HEK293T (cell line): Measurements from ENCODE around the gene CDC16.

Source experiments
- CTCF ChIA-PET: fragments of 350-600 bp; formaldehyde crosslinking; extraction: SDS; loops from one replicate; lab custom pipeline; 2021; ENCODE audit warnings: antibody characterized with exemption, inconsistent platforms; lab: Yijun Ruan, JAX
- POLR2A ChIA-PET: fragments of 350-600 bp; formaldehyde crosslinking; extraction: SDS; loops from one replicate; lab custom pipeline; 2020; ENCODE audit warnings: antibody characterized with exemption, inconsistent platforms; lab: Yijun Ruan, JAX
- DNase-seq: peaks from one replicate; pipeline ENCODE4 v3.0.0; 2012; ENCODE audit warnings: mixed read lengths; ENCODE audit errors: extremely low spot score
- ARNT ChIP-seq: fragments of 450-650 bp; IDR thresholded peaks from 2 replicates; pipeline ENCODE4 v1.6.1; 2017; ENCODE audit warnings: mild to moderate bottlenecking
- BHLHE40 ChIP-seq: fragments of 450-650 bp; IDR thresholded peaks from 2 replicates; pipeline ENCODE4 v1.6.1; 2016; ENCODE audit warnings: mild to moderate bottlenecking, moderate library complexity, borderline replicate concordance
- CTBP1 ChIP-seq: fragments of 450-650 bp; IDR thresholded peaks from 2 replicates; pipeline ENCODE4 v1.6.1; 2016; ENCODE audit warnings: borderline replicate concordance
- ELF4 ChIP-seq: fragments of 450-650 bp; IDR thresholded peaks from 2 replicates; pipeline ENCODE4 v1.6.1; 2017; ENCODE audit warnings: antibody characterized with exemption
- FOXA1 ChIP-seq: fragments of 450-650 bp; IDR thresholded peaks from 2 replicates; pipeline ENCODE4 v1.6.1; 2016; ENCODE audit warnings: mild to moderate bottlenecking
- FOXK2 ChIP-seq: fragments of 450-650 bp; IDR thresholded peaks from 2 replicates; pipeline ENCODE4 v1.6.1; 2016; ENCODE audit warnings: mild to moderate bottlenecking
- FOXM1 ChIP-seq: fragments of 450-650 bp; IDR thresholded peaks from 2 replicates; pipeline ENCODE4 v1.6.1; 2017; ENCODE audit warnings: mild to moderate bottlenecking, borderline replicate concordance
- HDGF ChIP-seq: fragments of 450-650 bp; IDR thresholded peaks from 2 replicates; pipeline ENCODE4 v1.6.1; 2017; ENCODE audit warnings: antibody characterized with exemption, borderline replicate concordance
- L3MBTL2 ChIP-seq: fragments of 450-650 bp; conservative IDR thresholded peaks from 2 replicates; pipeline ENCODE4 v1.6.1; 2016; ENCODE audit warnings: mild to moderate bottlenecking
- LEF1 ChIP-seq: fragments of 450-650 bp; IDR thresholded peaks from 2 replicates; pipeline ENCODE4 v1.6.1; 2017; ENCODE audit warnings: mild to moderate bottlenecking, borderline replicate concordance
- NFRKB ChIP-seq: fragments of 450-650 bp; IDR thresholded peaks from 2 replicates; pipeline ENCODE4 v1.6.1; 2016; ENCODE audit warnings: mild to moderate bottlenecking, moderate library complexity
- SP1 ChIP-seq: fragments of 450-650 bp; IDR thresholded peaks from 2 replicates; pipeline ENCODE4 v1.6.1; 2017
- SUZ12 ChIP-seq: fragments of 450-650 bp; IDR thresholded peaks from 2 replicates; pipeline ENCODE4 v1.6.1; 2016; ENCODE audit warnings: mild to moderate bottlenecking
- TARDBP ChIP-seq: fragments of 450-650 bp; IDR thresholded peaks from 2 replicates; pipeline ENCODE4 v1.6.1; 2016
- ZNF384 ChIP-seq: fragments of 450-650 bp; IDR thresholded peaks from 2 replicates; pipeline ENCODE4 v1.6.1; 2016
- TF ChIP-seq, protein P1 (sequence below): fragments of 450-650 bp; IDR thresholded peaks from 2 replicates; pipeline ENCODE4 v1.6.1; 2016

The CDC16 gene

DNA sequence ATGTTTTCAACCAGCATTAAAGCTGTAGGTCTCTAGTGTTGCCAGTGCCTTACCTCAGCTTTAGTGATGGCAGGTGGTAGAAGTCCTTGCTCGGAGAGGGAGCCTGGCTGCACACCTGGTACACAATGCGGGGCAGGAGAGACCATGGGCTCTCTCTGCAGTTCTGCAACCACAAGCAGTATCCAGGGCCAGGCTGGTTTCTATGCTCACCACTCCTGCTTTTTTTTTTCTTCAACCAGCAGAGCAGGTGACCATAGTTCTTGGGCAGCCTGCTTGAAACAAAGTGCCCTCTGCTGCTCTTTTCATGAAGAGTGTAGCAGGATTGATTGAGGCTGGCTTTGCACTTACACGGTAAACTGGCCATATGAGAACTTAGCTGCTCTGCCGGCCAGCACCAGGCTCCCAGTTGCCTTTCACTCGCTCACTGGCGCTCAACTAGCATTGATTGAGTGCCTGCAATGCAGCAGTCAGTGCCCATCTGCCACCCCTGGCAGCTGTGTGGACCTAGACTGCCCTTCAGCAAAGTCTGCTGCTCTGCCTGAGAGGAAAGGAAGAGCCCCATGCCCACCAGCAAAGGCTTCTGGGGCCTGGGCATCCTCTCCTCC, 75.2 kb downstream of the CDC16 start:
- TF ChIP-seq FOXA1 (no peak), NFRKB (no peak), BHLHE40 (no peak), ZNF384 (no peak), LEF1 (no peak), L3MBTL2 (no peak), ARNT (no peak), CTBP1 (no peak), TARDBP (no peak), SP1 (no peak), FOXM1 (no peak), HDGF (no peak), FOXK2 (no peak), ELF4 (no peak)
- TF ChIP-seq, protein P1, sequence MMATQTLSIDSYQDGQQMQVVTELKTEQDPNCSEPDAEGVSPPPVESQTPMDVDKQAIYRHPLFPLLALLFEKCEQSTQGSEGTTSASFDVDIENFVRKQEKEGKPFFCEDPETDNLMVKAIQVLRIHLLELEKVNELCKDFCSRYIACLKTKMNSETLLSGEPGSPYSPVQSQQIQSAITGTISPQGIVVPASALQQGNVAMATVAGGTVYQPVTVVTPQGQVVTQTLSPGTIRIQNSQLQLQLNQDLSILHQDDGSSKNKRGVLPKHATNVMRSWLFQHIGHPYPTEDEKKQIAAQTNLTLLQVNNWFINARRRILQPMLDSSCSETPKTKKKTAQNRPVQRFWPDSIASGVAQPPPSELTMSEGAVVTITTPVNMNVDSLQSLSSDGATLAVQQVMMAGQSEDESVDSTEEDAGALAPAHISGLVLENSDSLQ = no peak
- CTCF ChIA-PET = no interaction called here
- POLR2A ChIA-PET = interaction anchor here (1.1 to 1.4 kb wide), 2 partner anchors 28 to 30 kb away, joined by 3 to 4 read pairs; partner anchors contain the start of gene UPF3A
- DNase-seq = no peak

DNA sequence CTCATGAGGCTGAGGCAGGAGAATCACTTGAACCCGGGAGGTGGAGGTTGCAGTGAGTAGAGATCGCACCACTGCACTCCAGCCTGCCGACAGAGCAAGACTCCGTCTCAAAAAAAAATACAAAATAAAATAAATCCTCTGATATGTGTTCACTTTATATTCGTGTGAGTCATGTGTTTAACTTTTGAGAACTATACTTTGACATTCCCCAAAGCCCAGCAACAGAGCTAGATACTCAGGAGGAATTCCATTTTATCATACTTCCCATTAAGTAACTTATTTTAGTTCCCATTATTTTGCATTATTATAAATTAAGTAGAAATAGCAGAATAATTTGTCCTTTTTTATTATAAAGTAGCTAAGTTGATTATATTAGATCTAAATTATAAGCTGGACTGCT, 76.3 kb downstream of the CDC16 start:
- no peak for DNase-seq
- TF ChIP-seq BHLHE40 (no peak), LEF1 (no peak), FOXK2 (no peak), FOXM1 (no peak), SP1 (no peak), NFRKB (no peak), SUZ12 (no peak), FOXA1 (no peak), ELF4 (no peak), TARDBP (no peak), CTBP1 (no peak), L3MBTL2 (no peak), ARNT (no peak), HDGF (no peak), ZNF384 (no peak)
- TF ChIP-seq, protein P1 = no peak
- ChIA-PET POLR2A (interaction anchor here (0.6 kb wide), 1 partner anchor 30 kb away, joined by 4 read pairs; the partner anchor contains the start of gene UPF3A), CTCF (no interaction called here)

- POLR2A ChIA-PET = interaction anchor here (0.6 kb wide), 1 partner anchor 30 kb away, joined by 4 read pairs; the partner anchor contains the start of gene UPF3A
- no peak for DNase-seq
- CTCF ChIA-PET = no interaction called here
- TF ChIP-seq SP1 (no peak), CTBP1 (no peak), LEF1 (no peak), SUZ12 (no peak), TARDBP (no peak), ZNF384 (no peak), FOXK2 (no peak), L3MBTL2 (no peak), ARNT (no peak), FOXM1 (no peak), FOXA1 (no peak), NFRKB (no peak), BHLHE40 (no peak)
- TF ChIP-seq, protein P1 = no peak
These were observed 76.7 kb downstream of the CDC16 start for GRCh38 chr13:114311387-114311786.

- ChIA-PET CTCF (no interaction called here), POLR2A (no interaction called here)
- TF ChIP-seq SP1 = no peak
- TF ChIP-seq FOXM1 = no peak
- no peak for TF ChIP-seq ELF4
- no peak for TF ChIP-seq ARNT
- no peak for TF ChIP-seq TARDBP
- TF ChIP-seq CTBP1 = no peak
- TF ChIP-seq FOXK2 = no peak
- TF ChIP-seq, protein P1 = no peak
- TF ChIP-seq LEF1 = no peak
- TF ChIP-seq HDGF = no peak
- TF ChIP-seq BHLHE40 = no peak
- TF ChIP-seq ZNF384 = no peak
- TF ChIP-seq NFRKB = no peak
- TF ChIP-seq FOXA1 = no peak
- no peak for TF ChIP-seq L3MBTL2
- no peak for TF ChIP-seq SUZ12
- no peak for DNase-seq
These were observed 77.2 kb downstream of the CDC16 start for GRCh38 chr13:114311908-114312307.

DNA sequence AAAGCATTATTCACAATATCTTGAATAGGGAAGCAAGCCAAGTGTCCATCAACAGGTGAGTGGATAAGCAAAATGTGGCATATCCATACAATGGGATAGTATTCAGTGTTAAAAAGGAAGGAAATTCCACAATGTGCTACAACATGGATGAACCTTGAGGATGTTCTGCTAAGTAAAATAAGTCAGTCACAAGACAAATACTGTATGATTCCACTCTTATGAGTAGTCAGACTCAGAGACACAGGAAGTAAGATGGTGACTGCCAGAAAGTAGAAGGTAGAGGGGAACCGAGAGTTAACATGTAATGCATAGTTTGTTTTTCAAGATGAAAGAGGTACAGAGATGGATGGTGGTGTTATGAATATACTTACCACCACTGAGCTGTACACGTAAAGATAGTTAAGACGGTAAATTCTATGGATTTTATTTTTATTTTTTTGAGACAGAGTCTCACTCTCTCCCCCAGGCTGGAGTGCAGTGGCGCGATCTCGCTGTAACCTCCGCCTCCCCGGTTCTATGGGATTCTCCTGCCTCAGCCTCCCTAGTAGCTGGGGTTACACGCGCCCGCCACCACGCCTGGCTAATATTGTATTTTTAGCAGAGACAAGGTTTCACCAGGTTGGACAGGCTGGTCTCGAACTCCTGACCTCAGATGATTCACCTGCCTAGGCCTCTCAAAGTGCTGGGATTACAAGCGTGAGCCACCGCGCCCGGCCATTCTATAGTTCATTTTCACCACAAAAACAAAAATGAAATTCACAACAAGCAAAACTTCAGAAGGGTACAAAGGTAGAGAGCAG, 78.6 kb downstream of the CDC16 start:
- POLR2A ChIA-PET = no interaction called here
- TF ChIP-seq ZNF384 (no peak), LEF1 (no peak), SP1 (no peak), CTBP1 (no peak), ELF4 (no peak)
- no peak for DNase-seq
- CTCF ChIA-PET = no interaction called here
